GM10248 (cell line): Measurements from ENCODE around the gene ADH4.

Source experiments
- CTCF ChIA-PET: fragments of 300-600 bp; sonication (Branson Sonifier 250); formaldehyde crosslinking; extraction: SDS; loops from one replicate; lab custom pipeline; 2021; ENCODE audit warnings: antibody characterized with exemption; lab: Yijun Ruan, JAX
- POLR2A ChIA-PET: fragments of 350-650 bp; sonication (Branson Sonifier 250); formaldehyde crosslinking; extraction: SDS; loops from one replicate; lab custom pipeline; 2020; ENCODE audit warnings: antibody characterized with exemption; lab: Yijun Ruan, JAX
- DNase-seq: peaks from one replicate; pipeline ENCODE4 v3.0.0; 2012; ENCODE audit errors: extremely low spot score
- TF ChIP-seq, protein P1 (sequence below): IDR thresholded peaks from 2 replicates; pipeline ENCODE4 v1.5.1; 2012; ENCODE audit warnings: mild to moderate bottlenecking, low read depth; ENCODE audit errors: extremely low read depth, missing control alignments, control extremely low read depth

ADH4 gene

DNA sequence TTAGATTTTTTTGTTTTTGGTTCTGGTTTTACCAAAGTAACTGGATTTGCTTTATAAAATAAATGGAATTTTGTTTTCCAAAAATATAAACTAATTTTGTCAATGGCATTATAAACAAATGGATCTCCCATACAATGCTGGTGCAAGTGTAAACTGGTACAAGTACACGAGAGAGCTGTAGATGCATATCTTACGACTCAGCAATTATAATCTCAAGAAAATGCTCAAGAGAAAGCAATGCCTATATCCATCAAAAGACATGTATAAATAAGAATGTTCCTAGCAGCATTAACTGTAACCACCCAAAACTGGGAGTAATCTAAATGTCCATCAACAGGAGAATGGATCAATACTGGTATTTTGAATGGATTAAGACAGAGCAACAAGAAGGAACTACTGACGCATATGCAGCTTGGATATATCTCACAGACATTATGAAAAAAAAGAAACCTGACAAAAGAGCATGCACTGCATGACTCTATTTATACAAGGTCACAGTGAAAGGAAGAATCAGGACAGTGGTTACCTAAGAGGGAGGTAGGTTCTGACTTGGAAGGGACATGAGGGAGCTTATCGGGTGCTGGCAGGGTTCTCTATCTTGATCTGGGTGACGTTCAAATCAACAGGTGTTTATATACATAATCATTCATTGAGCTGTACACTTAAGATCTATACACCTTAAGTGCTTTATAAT is 65.0 kb downstream of the ADH4 start:
- CTCF ChIA-PET, result interaction anchor here (1.3 to 1.6 kb wide), 4 partner anchors 10 to 84 kb away, joined by 4 to 5 read pairs (median 4); partner anchors contain the start of gene METAP1
- POLR2A ChIA-PET, result no interaction called here
- no peak for DNase-seq
- TF ChIP-seq, protein P1, sequence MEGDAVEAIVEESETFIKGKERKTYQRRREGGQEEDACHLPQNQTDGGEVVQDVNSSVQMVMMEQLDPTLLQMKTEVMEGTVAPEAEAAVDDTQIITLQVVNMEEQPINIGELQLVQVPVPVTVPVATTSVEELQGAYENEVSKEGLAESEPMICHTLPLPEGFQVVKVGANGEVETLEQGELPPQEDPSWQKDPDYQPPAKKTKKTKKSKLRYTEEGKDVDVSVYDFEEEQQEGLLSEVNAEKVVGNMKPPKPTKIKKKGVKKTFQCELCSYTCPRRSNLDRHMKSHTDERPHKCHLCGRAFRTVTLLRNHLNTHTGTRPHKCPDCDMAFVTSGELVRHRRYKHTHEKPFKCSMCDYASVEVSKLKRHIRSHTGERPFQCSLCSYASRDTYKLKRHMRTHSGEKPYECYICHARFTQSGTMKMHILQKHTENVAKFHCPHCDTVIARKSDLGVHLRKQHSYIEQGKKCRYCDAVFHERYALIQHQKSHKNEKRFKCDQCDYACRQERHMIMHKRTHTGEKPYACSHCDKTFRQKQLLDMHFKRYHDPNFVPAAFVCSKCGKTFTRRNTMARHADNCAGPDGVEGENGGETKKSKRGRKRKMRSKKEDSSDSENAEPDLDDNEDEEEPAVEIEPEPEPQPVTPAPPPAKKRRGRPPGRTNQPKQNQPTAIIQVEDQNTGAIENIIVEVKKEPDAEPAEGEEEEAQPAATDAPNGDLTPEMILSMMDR, result no peak

DNA sequence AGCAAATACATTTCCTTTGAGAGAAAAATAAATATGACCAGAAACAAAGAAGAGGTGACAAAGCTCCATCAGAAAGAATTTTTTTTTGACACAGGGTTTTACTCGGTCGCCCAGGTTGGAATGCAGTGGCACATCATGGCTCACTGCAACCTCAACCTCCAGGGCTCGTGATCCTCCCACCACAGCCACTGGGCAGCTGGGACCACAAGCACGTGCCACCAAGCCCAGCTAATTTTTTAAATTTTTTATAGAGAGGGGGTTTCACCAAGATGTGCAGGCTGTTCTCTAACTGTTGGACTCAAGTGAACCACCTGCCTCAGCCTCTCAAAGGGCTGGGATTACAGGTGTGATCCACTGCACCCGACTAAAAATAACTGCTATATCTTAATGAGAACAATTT is 65.8 kb downstream of the ADH4 start:
- TF ChIP-seq, protein P1, result no peak
- POLR2A ChIA-PET, result no interaction called here
- no peak for DNase-seq
- CTCF ChIA-PET, result interaction anchor here (0.8 to 1.6 kb wide), 5 partner anchors 9 to 83 kb away, joined by 3 to 5 read pairs (median 4); partner anchors contain the start of genes ADH5 and METAP1

DNA sequence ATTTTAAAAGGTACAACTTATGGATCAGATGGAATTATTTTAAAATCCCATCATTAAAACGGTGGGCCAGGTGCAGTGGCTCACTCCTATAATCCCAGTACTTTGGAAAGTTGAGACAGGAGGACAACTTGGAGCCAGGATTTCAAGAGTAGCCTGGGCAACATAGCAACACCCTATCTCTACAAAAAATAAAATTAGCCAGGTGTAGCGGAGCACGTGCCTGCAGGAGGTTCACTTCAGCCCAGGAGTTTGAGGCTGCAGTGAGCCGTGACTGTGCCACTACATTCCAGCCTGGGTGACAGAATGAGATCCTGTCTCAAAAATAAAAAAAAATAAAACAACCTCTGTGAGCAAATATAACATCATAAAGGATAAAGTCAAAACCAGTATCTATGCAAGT is 66.9 kb downstream of the ADH4 start:
- ChIA-PET CTCF (no interaction called here), POLR2A (no interaction called here)
- no peak for DNase-seq
- TF ChIP-seq, protein P1, result no peak

DNA sequence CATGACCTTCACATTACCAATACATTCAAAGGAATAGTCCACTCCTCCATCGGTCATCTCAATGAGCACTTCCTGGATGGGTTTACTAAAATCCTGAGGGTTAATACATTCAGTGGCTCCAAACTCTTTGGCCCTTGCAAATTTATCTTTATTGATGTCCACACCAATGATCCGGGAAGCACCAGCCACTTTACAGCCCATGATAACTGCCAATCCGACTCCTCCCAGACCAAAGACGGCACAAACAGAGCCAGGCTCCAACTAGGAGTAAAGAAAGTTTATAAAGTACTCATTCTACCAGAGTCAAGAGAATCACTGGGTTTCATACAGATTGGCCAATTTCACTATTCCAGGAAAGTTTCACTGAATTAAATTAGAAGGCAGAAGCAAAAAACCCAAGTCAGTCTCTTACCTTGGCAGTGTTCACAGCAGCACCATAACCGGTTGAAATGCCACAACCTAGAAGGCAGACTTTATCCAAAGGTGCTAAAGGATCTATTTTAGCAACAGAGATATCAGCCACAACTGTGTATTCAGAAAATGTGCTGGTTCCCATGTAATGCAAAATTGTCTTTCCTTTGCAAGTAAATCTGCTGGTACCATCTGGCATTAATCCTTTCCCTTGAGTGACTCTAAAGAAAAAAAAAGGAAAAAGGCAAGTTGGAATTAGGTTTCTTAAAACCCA is 67.7 kb downstream of the ADH4 start:
- ChIA-PET CTCF (no interaction called here), POLR2A (no interaction called here)

GRCh38 chr4:99074816-99075215 is 69.3 kb downstream of the ADH4 start:
- ChIA-PET POLR2A (interaction anchor here (0.6 kb wide), 1 partner anchor 873 kb away, joined by 3 read pairs; no protein-coding TSS in a partner anchor), CTCF (interaction anchor here (1.2 kb wide), 1 partner anchor 13 kb away, joined by 3 read pairs; no protein-coding TSS in a partner anchor)
- DNase-seq, result no peak
- TF ChIP-seq, protein P1, result no peak

More for the DNA sequence above, 67.7 kb downstream of the ADH4 start:
- TF ChIP-seq, protein P1, result no peak
- no peak for DNase-seq
